Measurements from ENCODE around the gene CBLL2.
"Not testable (repeated sequence)": the region's sequence is repeated elsewhere in the genome, so short reads cannot be mapped to it uniquely, and the experiment has no call there.

The CBLL2 gene

GRCh38 chrX:22272613-22273012 lies at the start of gene CBLL2:
TSS of gene CBLL2 (plus strand) at chrX:22272913. CDS start at chrX:22272992, 79 bp downstream.
- DNase-seq, result no peak

- DNase-seq, result no peak
Measured at GRCh38 chrX:22234380-22234779, 38.3 kb upstream of the CBLL2 start.

- DNase-seq, result no peak
Measured at GRCh38 chrX:22237479-22237878, 35.2 kb upstream of the CBLL2 start.

- DNase-seq, result no peak
Measured at GRCh38 chrX:22246620-22247019, 26.1 kb upstream of the CBLL2 start.

GRCh38 chrX:22247169-22247568 lies 25.5 kb upstream of the CBLL2 start:
- DNase-seq, result no peak

- no peak for DNase-seq
Measured at GRCh38 chrX:22248401-22248800, 24.3 kb upstream of the CBLL2 start.

- no peak for DNase-seq
Measured at GRCh38 chrX:22249371-22249770, 23.3 kb upstream of the CBLL2 start.

- DNase-seq, result no peak
Measured at GRCh38 chrX:22268706-22269105, 4.0 kb upstream of the CBLL2 start.

- DNase-seq, result no peak
Measured at GRCh38 chrX:22273714-22274317, 1.1 kb downstream of the CBLL2 start.

- no peak for DNase-seq
Measured at GRCh38 chrX:22276781-22277180, 4.1 kb downstream of the CBLL2 start.

- no peak for DNase-seq
Measured at GRCh38 chrX:22278375-22278774, 5.7 kb downstream of the CBLL2 start.

- not testable (repeated sequence) for DNase-seq
Measured at GRCh38 chrX:22289209-22289608, 16.5 kb downstream of the CBLL2 start.

- no peak for DNase-seq
Measured at GRCh38 chrX:22296871-22297270, 24.2 kb downstream of the CBLL2 start.

GRCh38 chrX:22300130-22300529 lies 27.4 kb downstream of the CBLL2 start:
- DNase-seq, result no peak

GRCh38 chrX:22310779-22311178 lies 38.1 kb downstream of the CBLL2 start:
- no peak for DNase-seq

GRCh38 chrX:22313766-22314165 lies 41.1 kb downstream of the CBLL2 start:
- no peak for DNase-seq

GRCh38 chrX:22314211-22314610 lies 41.5 kb downstream of the CBLL2 start:
- no peak for DNase-seq

- no peak for DNase-seq
Measured at GRCh38 chrX:22314692-22315091, 42.0 kb downstream of the CBLL2 start.

- DNase-seq, result no peak
Measured at GRCh38 chrX:22315151-22315550, 42.4 kb downstream of the CBLL2 start.

- no peak for DNase-seq
Measured at GRCh38 chrX:22320236-22320873, 47.6 kb downstream of the CBLL2 start.

- DNase-seq, result no peak
Measured at GRCh38 chrX:22323541-22323940, 50.8 kb downstream of the CBLL2 start.
